Mesothelial cell of epicardium (in vitro differentiated cells): ENCODE data around the gene GRIK1. TPM values are rescaled to one million over a fixed set of nuclear protein-coding genes. Genes with fewer than 3 reads are reported as not detected.

Experiments
- DNase-seq, 2 experiments: peaks; one replicate each; pipeline ENCODE4 v3.0.0; 2021; ENCODE audit warnings: low spot score in 2 of 2; ENCODE audit not compliant: unreplicated experiment in 2 of 2
- H3K27ac Mint-ChIP-seq: 2 replicates; pipeline ENCODE4 v1.8.0; 2021; ENCODE audit warnings: mixed read lengths
- H3K27me3 Mint-ChIP-seq: 2 replicates; pipeline ENCODE4 v1.8.0; 2021; ENCODE audit warnings: low read depth, mixed read lengths
- H3K36me3 Mint-ChIP-seq: 2 replicates; pipeline ENCODE4 v1.8.0; 2021; ENCODE audit warnings: mixed read lengths
- H3K4me1 Mint-ChIP-seq: 2 replicates; pipeline ENCODE4 v1.8.0; 2021; ENCODE audit warnings: mixed read lengths
- H3K4me3 Mint-ChIP-seq: 2 replicates; pipeline ENCODE4 v1.8.0; 2021; ENCODE audit warnings: mild to moderate bottlenecking, moderate library complexity, mixed read lengths
- H3K9me3 Mint-ChIP-seq: 2 replicates; pipeline ENCODE4 v1.8.0; 2021; ENCODE audit warnings: mixed read lengths
- total RNA-seq: library from RNA; stranded (reverse); gene quantifications from 3 replicates; pipeline ENCODE4 v1.2.1, GENCODE V29; 2021
- TF ChIP-seq, protein P1 (sequence below): fragments of 200-600 bp; sonication (generic); IDR thresholded peaks from one replicate; pipeline ENCODE4 v1.5.0; 2021; ENCODE audit warnings: antibody characterized with exemption; ENCODE audit not compliant: unreplicated experiment

GRIK1 gene
- total RNA-seq, 1 donor from 2014 or later = 5.9 TPM

GRCh38 chr21:29822064-29822463 lies 117.7 kb downstream of the GRIK1 start:
- H3K27ac Mint-ChIP-seq = no peak overlapping the region
- TF ChIP-seq, protein P1, sequence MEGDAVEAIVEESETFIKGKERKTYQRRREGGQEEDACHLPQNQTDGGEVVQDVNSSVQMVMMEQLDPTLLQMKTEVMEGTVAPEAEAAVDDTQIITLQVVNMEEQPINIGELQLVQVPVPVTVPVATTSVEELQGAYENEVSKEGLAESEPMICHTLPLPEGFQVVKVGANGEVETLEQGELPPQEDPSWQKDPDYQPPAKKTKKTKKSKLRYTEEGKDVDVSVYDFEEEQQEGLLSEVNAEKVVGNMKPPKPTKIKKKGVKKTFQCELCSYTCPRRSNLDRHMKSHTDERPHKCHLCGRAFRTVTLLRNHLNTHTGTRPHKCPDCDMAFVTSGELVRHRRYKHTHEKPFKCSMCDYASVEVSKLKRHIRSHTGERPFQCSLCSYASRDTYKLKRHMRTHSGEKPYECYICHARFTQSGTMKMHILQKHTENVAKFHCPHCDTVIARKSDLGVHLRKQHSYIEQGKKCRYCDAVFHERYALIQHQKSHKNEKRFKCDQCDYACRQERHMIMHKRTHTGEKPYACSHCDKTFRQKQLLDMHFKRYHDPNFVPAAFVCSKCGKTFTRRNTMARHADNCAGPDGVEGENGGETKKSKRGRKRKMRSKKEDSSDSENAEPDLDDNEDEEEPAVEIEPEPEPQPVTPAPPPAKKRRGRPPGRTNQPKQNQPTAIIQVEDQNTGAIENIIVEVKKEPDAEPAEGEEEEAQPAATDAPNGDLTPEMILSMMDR = no peak
- no peak for DNase-seq
- H3K36me3 Mint-ChIP-seq = no peaks in the 10 kb centered on the region
- H3K27me3 Mint-ChIP-seq = no peaks in the 10 kb centered on the region
- no peaks in the 10 kb centered on the region for H3K4me1 Mint-ChIP-seq
- no peaks in the 10 kb centered on the region for H3K9me3 Mint-ChIP-seq
- no peak overlapping the region for H3K4me3 Mint-ChIP-seq

DNA sequence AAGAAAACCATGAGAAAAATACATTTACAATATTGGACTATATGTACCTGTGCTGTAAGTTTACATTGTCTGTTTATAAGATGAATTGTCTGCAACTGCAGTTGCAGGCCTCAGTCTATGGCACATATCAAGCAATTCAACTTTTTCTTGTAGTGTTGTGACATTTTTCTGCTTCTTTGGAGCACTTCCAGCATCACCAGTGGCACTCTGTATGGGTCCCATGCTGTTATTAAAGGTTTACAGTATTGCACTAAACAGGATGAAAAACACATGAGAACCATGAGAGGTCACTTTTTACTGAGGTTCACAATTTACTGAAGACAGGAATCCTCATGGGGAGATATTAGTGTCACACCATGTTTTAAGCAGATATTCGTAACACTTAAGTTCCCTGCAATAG lies 118.6 kb downstream of the GRIK1 start:
- Mint-ChIP-seq H3K27me3 (no peaks in the 10 kb centered on the region), H3K4me1 (no peaks in the 10 kb centered on the region), H3K36me3 (no peaks in the 10 kb centered on the region), H3K4me3 (no peak overlapping the region), H3K9me3 (no peaks in the 10 kb centered on the region), H3K27ac (no peak overlapping the region)
- DNase-seq = no peak
- TF ChIP-seq, protein P1 = no peak

DNA sequence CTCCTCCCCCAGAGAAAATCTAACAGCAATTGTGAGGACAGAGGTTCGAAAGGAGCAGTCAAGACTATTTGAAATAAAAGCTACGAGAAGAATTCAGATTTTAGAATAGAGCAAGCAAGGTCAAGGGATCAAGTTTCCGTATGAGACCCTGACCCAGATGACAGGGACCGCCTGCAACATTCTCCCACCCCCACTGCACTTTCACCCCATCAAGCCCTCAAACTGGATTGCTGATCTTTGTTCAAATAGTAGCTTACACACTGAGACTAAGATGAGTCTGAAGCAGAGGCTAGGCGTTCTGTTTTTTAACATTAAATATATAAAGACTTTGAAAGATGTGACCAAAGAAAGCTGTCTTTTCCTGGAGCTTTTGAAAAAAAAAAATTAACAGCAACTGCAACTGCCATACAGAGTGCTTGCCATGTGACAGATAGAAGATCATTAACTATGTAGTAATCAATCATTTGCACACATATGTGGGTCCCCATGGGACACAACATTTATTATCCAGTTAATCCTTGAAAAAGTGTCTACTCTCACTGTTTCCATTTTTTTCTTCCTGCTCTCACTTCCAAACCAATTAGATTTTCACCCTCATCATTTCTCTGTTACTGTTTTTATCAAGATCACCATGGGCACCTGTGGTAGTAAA lies 120.0 kb downstream of the GRIK1 start:
- DNase-seq = no peak
- no peaks in the 10 kb centered on the region for H3K27me3 Mint-ChIP-seq
- no peak overlapping the region for H3K27ac Mint-ChIP-seq
- TF ChIP-seq, protein P1 = no peak
- no peaks in the 10 kb centered on the region for H3K4me1 Mint-ChIP-seq
- H3K36me3 Mint-ChIP-seq = no peaks in the 10 kb centered on the region
- peaks cover 4% of the 10 kb centered on the region for H3K9me3 Mint-ChIP-seq
- H3K4me3 Mint-ChIP-seq = no peak overlapping the region

DNA sequence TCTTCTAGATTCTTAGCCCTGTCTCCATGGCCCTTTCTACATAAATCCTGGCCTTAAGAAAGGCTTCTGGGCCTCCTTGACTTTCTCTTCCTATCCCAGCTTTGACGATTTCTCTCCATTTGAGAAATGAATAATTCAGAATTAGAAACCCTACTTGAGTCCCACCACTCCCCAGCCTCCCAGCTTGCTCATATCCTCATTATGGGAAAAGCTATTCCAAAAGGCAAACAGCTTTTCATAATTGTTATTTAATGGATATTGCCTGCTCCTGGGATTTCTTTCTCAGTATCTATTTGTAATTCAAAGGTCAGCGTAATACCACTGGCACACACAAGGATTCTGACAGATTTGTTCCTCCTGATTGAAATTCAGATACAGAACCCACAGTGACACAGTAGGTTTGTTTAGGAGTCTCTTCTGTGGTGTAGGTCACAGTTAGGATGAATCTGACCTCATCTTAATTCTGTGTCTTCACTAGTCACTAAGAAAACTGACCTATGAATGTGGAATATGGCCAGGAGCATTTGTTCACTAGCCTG lies 121.3 kb downstream of the GRIK1 start:
- Mint-ChIP-seq H3K9me3 (peaks cover 4% of the 10 kb centered on the region), H3K4me3 (no peak overlapping the region), H3K27ac (no peak overlapping the region), H3K27me3 (no peaks in the 10 kb centered on the region), H3K36me3 (no peaks in the 10 kb centered on the region), H3K4me1 (no peaks in the 10 kb centered on the region)
- DNase-seq = no peak
- TF ChIP-seq, protein P1 = no peak

GRCh38 chr21:29817450-29817849 lies 122.3 kb downstream of the GRIK1 start:
- Mint-ChIP-seq H3K9me3 (peaks cover 4% of the 10 kb centered on the region), H3K27me3 (no peaks in the 10 kb centered on the region), H3K36me3 (no peaks in the 10 kb centered on the region), H3K4me1 (no peaks in the 10 kb centered on the region), H3K27ac (no peak overlapping the region), H3K4me3 (no peak overlapping the region)
- TF ChIP-seq, protein P1 = no peak
- DNase-seq = no peak
